CD4-positive, alpha-beta T cell (primary cell): ENCODE data around the gene NHSL2. TPM values are rescaled to one million over a fixed set of nuclear protein-coding genes. Genes with fewer than 3 reads are reported as not detected.

Experiments
- ATAC-seq: fragments of 200-7000 bp; cut with Tn5 transposase; one replicate; pipeline ENCODE4 v1.10.0; 2022; ENCODE audit warnings: mild to moderate bottlenecking; ENCODE audit not compliant: poor library complexity
- CTCF ChIA-PET: fragments of 350-600 bp; sonication (Branson Sonifier 250); formaldehyde crosslinking; loops from one replicate; lab custom pipeline; 2021; ENCODE audit warnings: antibody characterized with exemption, inconsistent platforms; lab: Charles Lee
- POLR2A ChIA-PET: fragments of 350-600 bp; sonication (Branson Sonifier 250); formaldehyde crosslinking; loops from one replicate; lab custom pipeline; 2021; ENCODE audit warnings: antibody characterized with exemption, inconsistent platforms; lab: Charles Lee
- DNase-seq, 14 experiments: peaks; one replicate each; pipeline ENCODE4 v3.0.0-alpha.2; 2013 to 2020; ENCODE audit warnings: mixed read lengths in 2 of 14
- H3K27ac ChIP-seq, 2 donors: one replicate each; pipeline versions ENCODE4 v1.5.1 to v1.7.0; 2013; ENCODE audit warnings: low read length in 2 of 2, low read depth in 1 of 2, mild to moderate bottlenecking in 1 of 2
- H3K27me3 ChIP-seq, 2 experiments: 1 replicate in 1 of 2; 2 replicates in 1 of 2; pipeline versions ENCODE4 v1.6.1 to v1.7.0; 2013; ENCODE audit warnings: low read length in 2 of 2, control low read depth in 1 of 2, mild to moderate bottlenecking in 1 of 2, moderate library complexity in 1 of 2; ENCODE audit not compliant: insufficient read depth in 2 of 2, control insufficient read depth in 1 of 2
- H3K36me3 ChIP-seq: one replicate; pipeline ENCODE4 v1.6.1; 2013; ENCODE audit warnings: low read length, control low read depth; ENCODE audit not compliant: insufficient read depth
- H3K4me1 ChIP-seq: one replicate; pipeline ENCODE4 v1.6.1; 2013; ENCODE audit warnings: low read length, control low read depth; ENCODE audit not compliant: insufficient read depth
- H3K4me3 ChIP-seq: one replicate; pipeline ENCODE4 v1.5.1; 2013; ENCODE audit warnings: mild to moderate bottlenecking, low read length, moderate library complexity
- H3K9me3 ChIP-seq, 2 experiments: 1 replicate in 1 of 2; 2 replicates in 1 of 2; pipeline versions ENCODE4 v1.6.1 to v1.7.0; 2013; ENCODE audit warnings: low read length in 2 of 2, mild to moderate bottlenecking in 2 of 2, control low read depth in 1 of 2, moderate library complexity in 1 of 2; ENCODE audit not compliant: control insufficient read depth in 1 of 2, insufficient read depth in 1 of 2
- H3K27ac Mint-ChIP-seq: one replicate; pipeline ENCODE4 v1.8.0; 2020; ENCODE audit warnings: mixed read lengths
- H3K27me3 Mint-ChIP-seq: one replicate; pipeline ENCODE4 v1.8.0; 2021; ENCODE audit warnings: mixed read lengths
- H3K36me3 Mint-ChIP-seq: one replicate; pipeline ENCODE4 v1.8.0; 2021; ENCODE audit warnings: low read depth, mixed read lengths
- H3K4me1 Mint-ChIP-seq: one replicate; pipeline ENCODE4 v1.8.0; 2021; ENCODE audit warnings: low read depth, mixed read lengths
- H3K4me3 Mint-ChIP-seq: one replicate; pipeline ENCODE4 v1.8.0; 2020; ENCODE audit warnings: mild to moderate bottlenecking, mixed read lengths
- H3K9me3 Mint-ChIP-seq: one replicate; pipeline ENCODE4 v1.8.0; 2020; ENCODE audit warnings: mixed read lengths
- CTCF ChIP-seq: fragments of 200-600 bp; IDR thresholded peaks from one replicate; pipeline ENCODE4 v1.8.0; 2022; ENCODE audit warnings: antibody characterized with exemption, mild to moderate bottlenecking
- intact Hi-C, 2 experiments: fragments of 100-400 bp; cut with DNase I in 1 of 2; cut with micrococcal nuclease in 1 of 2; formaldehyde crosslinking; loops; one replicate each; pipeline versions ENCODE4 v1.15.1 to v1.9.0; 2023 to 2025; cut with DNase I, micrococcal nuclease
- total RNA-seq, 174 experiments: library from RNA in 2 of 174; stranded (reverse) in 2 of 174; gene quantifications; one replicate each; pipeline ENCODE4 v1.2.3 and lab custom pipeline; 2021 to 2026

Gene NHSL2
- total RNA-seq, 2 experiments from 2014 or later = 1.3 to 1.5 TPM

- POLR2A ChIA-PET = interaction anchor here (1.0 to 1.8 kb wide), 5 partner anchors 103 to 163 kb away, joined by 3 to 6 read pairs (median 3); partner anchors contain the start of genes PIN4 and RTL5
- DNase-seq = peak; percentile 60 to 92 (median 76)
- no peak overlapping the region for H3K27ac ChIP-seq
- peaks cover 25% of the 10 kb centered on the region for H3K4me1 ChIP-seq
- H3K4me1 Mint-ChIP-seq = peaks cover 12% of the 10 kb centered on the region
- no peak overlapping the region for H3K4me3 Mint-ChIP-seq
- no peak overlapping the region for H3K27ac Mint-ChIP-seq
- peak; percentile 65 for TF ChIP-seq CTCF
- no peaks in the 10 kb centered on the region for H3K36me3 ChIP-seq
- peak; percentile 97 for ATAC-seq
- H3K36me3 Mint-ChIP-seq = no peaks in the 10 kb centered on the region
- H3K9me3 Mint-ChIP-seq = no peaks in the 10 kb centered on the region
- CTCF ChIA-PET = interaction anchor here (0.6 to 3.2 kb wide), 11 partner anchors 11 to 227 kb away, joined by 3 to 18 read pairs (median 3); partner anchors contain the start of gene RTL5
- intact Hi-C loops = loop anchor here (1.0 to 10.0 kb wide), 2 partner anchors 108 to 256 kb away; partner anchors contain the start of gene RPS4X (in 1 of the 2)
- H3K27me3 Mint-ChIP-seq = peaks cover 15% of the 10 kb centered on the region
- peak overlapping the region; percentile 10 for H3K4me3 ChIP-seq
- H3K27me3 ChIP-seq = no peaks in the 10 kb centered on the region
- no peaks in the 10 kb centered on the region for H3K9me3 ChIP-seq
Observed at GRCh38 chrX:72018277-72019112, 107.8 kb downstream of the NHSL2 start.

- intact Hi-C loops = loop anchor here in 1 of 2 experiments (10.0 kb wide), 1 partner anchor 255 kb away; the partner anchor contains the start of gene RPS4X
- H3K36me3 ChIP-seq = no peaks in the 10 kb centered on the region
- Mint-ChIP-seq H3K36me3 (no peaks in the 10 kb centered on the region), H3K4me1 (peaks cover 12% of the 10 kb centered on the region), H3K27ac (no peak overlapping the region), H3K27me3 (peaks cover 15% of the 10 kb centered on the region), H3K9me3 (no peaks in the 10 kb centered on the region), H3K4me3 (no peak overlapping the region)
- no peak overlapping the region for H3K27ac ChIP-seq
- H3K4me3 ChIP-seq = no peak overlapping the region
- no peak for TF ChIP-seq CTCF
- H3K9me3 ChIP-seq = no peaks in the 10 kb centered on the region
- DNase-seq (no peak), ATAC-seq (no peak)
- H3K4me1 ChIP-seq = peaks cover 25% of the 10 kb centered on the region
- POLR2A ChIA-PET = interaction anchor here (1.8 kb wide), 1 partner anchor 106 kb away, joined by 4 read pairs; no protein-coding TSS in a partner anchor
- no peaks in the 10 kb centered on the region for H3K27me3 ChIP-seq
- CTCF ChIA-PET = interaction anchor here (0.8 to 3.2 kb wide), 3 partner anchors 10 to 107 kb away, joined by 3 to 18 read pairs (median 4); no protein-coding TSS in a partner anchor
Observed at GRCh38 chrX:72019487-72019886, 108.8 kb downstream of the NHSL2 start.

- peaks cover 25% of the 10 kb centered on the region for H3K4me1 ChIP-seq
- peaks cover 15% of the 10 kb centered on the region for H3K27me3 Mint-ChIP-seq
- H3K36me3 Mint-ChIP-seq = no peaks in the 10 kb centered on the region
- POLR2A ChIA-PET = no interaction called here
- peaks cover 12% of the 10 kb centered on the region for H3K4me1 Mint-ChIP-seq
- DNase-seq (no peak), ATAC-seq (no peak)
- H3K27me3 ChIP-seq = no peaks in the 10 kb centered on the region
- H3K27ac ChIP-seq = no peak overlapping the region
- no peaks in the 10 kb centered on the region for H3K9me3 Mint-ChIP-seq
- intact Hi-C loops = no loop called here
- no peak overlapping the region for H3K27ac Mint-ChIP-seq
- no peaks in the 10 kb centered on the region for H3K36me3 ChIP-seq
- no peak overlapping the region for H3K4me3 ChIP-seq
- no peak for TF ChIP-seq CTCF
- H3K4me3 Mint-ChIP-seq = no peak overlapping the region
- H3K9me3 ChIP-seq = no peaks in the 10 kb centered on the region
- CTCF ChIA-PET = interaction anchor here (2.7 kb wide), 1 partner anchor 106 kb away, joined by 15 read pairs; no protein-coding TSS in a partner anchor
Observed at GRCh38 chrX:72020204-72020603, 109.6 kb downstream of the NHSL2 start.
